IPS-NIHi11 (cell line): ENCODE data around the gene UNC5C.

Experiments used
- DNase-seq: peaks from one replicate; pipeline ENCODE4 v3.0.0; 2012; ENCODE audit warnings: mixed read lengths, low spot score

The UNC5C gene

GRCh38 chr4:95466791-95467190 is 82.0 kb downstream of the UNC5C start:
- DNase-seq: no peak

GRCh38 chr4:95465010-95465409 is 83.8 kb downstream of the UNC5C start:
- no peak for DNase-seq

- DNase-seq: no peak
Observed at GRCh38 chr4:95462921-95463320, 85.9 kb downstream of the UNC5C start.

GRCh38 chr4:95457353-95457752 is 91.4 kb downstream of the UNC5C start:
- DNase-seq: no peak

- no peak for DNase-seq
Observed at GRCh38 chr4:95450294-95450693, 98.5 kb downstream of the UNC5C start.

GRCh38 chr4:95446173-95446572 is 102.6 kb downstream of the UNC5C start:
- DNase-seq: no peak

GRCh38 chr4:95445251-95445650 is 103.5 kb downstream of the UNC5C start:
- DNase-seq: no peak

GRCh38 chr4:95444812-95445211 is 104.0 kb downstream of the UNC5C start:
- no peak for DNase-seq

GRCh38 chr4:95439896-95440295 is 108.9 kb downstream of the UNC5C start:
- no peak for DNase-seq

GRCh38 chr4:95439071-95439470 is 109.7 kb downstream of the UNC5C start:
- DNase-seq: no peak

GRCh38 chr4:95432466-95432865 is 116.3 kb downstream of the UNC5C start:
- DNase-seq: no peak

- no peak for DNase-seq
Observed at GRCh38 chr4:95431678-95432077, 117.1 kb downstream of the UNC5C start.

GRCh38 chr4:95429416-95429815 is 119.4 kb downstream of the UNC5C start:
- no peak for DNase-seq

- no peak for DNase-seq
Observed at GRCh38 chr4:95428291-95429070, 120.3 kb downstream of the UNC5C start.

- no peak for DNase-seq
Observed at GRCh38 chr4:95426455-95426854, 122.3 kb downstream of the UNC5C start.

- DNase-seq: no peak
Observed at GRCh38 chr4:95422436-95422835, 126.3 kb downstream of the UNC5C start.

- DNase-seq: no peak
Observed at GRCh38 chr4:95421869-95422268, 126.9 kb downstream of the UNC5C start.

- no peak for DNase-seq
Observed at GRCh38 chr4:95417531-95417930, 131.2 kb downstream of the UNC5C start.

GRCh38 chr4:95415346-95415771 is 133.4 kb downstream of the UNC5C start:
- DNase-seq: no peak

GRCh38 chr4:95411371-95412088 is 137.2 kb downstream of the UNC5C start:
- no peak for DNase-seq

GRCh38 chr4:95410387-95410977 is 138.3 kb downstream of the UNC5C start:
- no peak for DNase-seq

- no peak for DNase-seq
Observed at GRCh38 chr4:95409750-95410149, 139.0 kb downstream of the UNC5C start.

GRCh38 chr4:95409127-95409526 is 139.6 kb downstream of the UNC5C start:
- DNase-seq: no peak
